ENCODE measurements around the gene STAB2. TPM values are rescaled to one million over a fixed set of nuclear protein-coding genes. Genes with fewer than 3 reads are reported as not detected.

The STAB2 gene
- total RNA-seq, 1 experiment from 2014 or later = not detected

GRCh38 chr12:103548622-103549601 lies 38.2 kb upstream of the STAB2 start:
- Mint-ChIP-seq H3K9me3 (ENCODE audit: unreplicated experiment) (no peaks in the 10 kb centered on the region), H3K36me3 (ENCODE audit: insufficient read depth, unreplicated experiment) (no peaks in the 10 kb centered on the region), H3K27me3 (ENCODE audit: insufficient read depth, unreplicated experiment) (no peaks in the 10 kb centered on the region), H3K27ac (ENCODE audit: low read depth, unreplicated experiment) (no peak overlapping the region), H3K4me1 (ENCODE audit: insufficient read depth, unreplicated experiment) (no peaks in the 10 kb centered on the region), H3K4me3 (ENCODE audit: unreplicated experiment) (no peak overlapping the region)
- ChIA-PET CTCF (interaction anchor here (0.5 to 10.4 kb wide), 62 partner anchors 9 to 1611 kb away, joined by 3 to 169 read pairs (median 4); partner anchors contain the start of gene C12orf42), POLR2A (no interaction called here)
- intact Hi-C loops (cut with micrococcal nuclease) = loop anchor here (1.0 kb wide), 5 partner anchors 53 to 666 kb away; no protein-coding TSS in a partner anchor
- no TSS peak for BruUV-seq (replicated peaks)
- TF ChIP-seq CTCF (IDR thresholded peaks at IDR 0.05; ENCODE audit: unreplicated experiment) = peak; percentile 93
- DNase-seq (ENCODE audit: unreplicated experiment) = peak; percentile 82

DNA sequence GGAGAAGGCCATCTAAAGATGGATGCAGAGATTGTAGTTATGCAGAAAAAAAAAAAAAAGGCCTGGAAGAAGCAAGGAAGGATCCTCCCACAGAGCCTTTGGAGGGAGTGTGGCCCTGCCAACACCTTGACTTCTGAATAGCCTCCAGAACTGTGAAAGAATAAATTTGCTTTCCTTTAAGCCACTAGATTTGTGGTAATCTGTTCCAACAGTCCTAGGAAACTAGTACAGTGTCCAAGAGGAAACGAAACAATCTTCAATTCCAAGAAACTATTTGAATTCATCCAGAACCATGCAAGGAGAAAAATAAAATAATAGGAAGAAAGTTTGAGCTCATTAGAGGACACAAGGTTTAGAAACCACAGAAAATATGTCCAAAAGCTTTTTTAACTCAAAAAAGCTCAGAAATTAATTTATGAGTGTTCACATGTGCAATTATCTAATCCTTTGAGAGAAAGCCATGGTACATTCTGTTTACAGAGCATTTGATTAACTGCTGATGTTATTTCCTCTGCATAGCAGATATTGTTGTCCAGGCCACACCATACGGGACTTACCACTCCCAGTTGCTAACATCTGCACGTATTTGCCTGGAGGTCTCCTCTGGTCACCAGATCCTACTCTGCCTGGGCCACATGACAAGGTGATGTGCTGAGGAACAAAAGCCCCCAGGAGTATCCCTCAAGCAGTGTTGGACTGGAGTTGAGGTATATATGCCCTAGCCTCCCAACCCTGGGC lies 30.0 kb upstream of the STAB2 start:
- peaks cover 18% of the 10 kb centered on the region for H3K4me1 Mint-ChIP-seq (ENCODE audit: insufficient read depth, unreplicated experiment)
- no peak overlapping the region for H3K27ac Mint-ChIP-seq (ENCODE audit: low read depth, unreplicated experiment)
- DNase-seq (ENCODE audit: unreplicated experiment) = no peak
- no peaks in the 10 kb centered on the region for H3K27me3 Mint-ChIP-seq (ENCODE audit: insufficient read depth, unreplicated experiment)
- ChIA-PET POLR2A (interaction anchor here (0.9 kb wide), 1 partner anchor 140 kb away, joined by 3 read pairs; no protein-coding TSS in a partner anchor), CTCF (interaction anchor here (0.6 to 5.8 kb wide), 4 partner anchors 9 to 609 kb away, joined by 3 to 48 read pairs (median 4); no protein-coding TSS in a partner anchor)
- H3K4me3 Mint-ChIP-seq (ENCODE audit: unreplicated experiment) = no peak overlapping the region
- no TSS peak for BruUV-seq (replicated peaks)
- TF ChIP-seq CTCF (IDR thresholded peaks at IDR 0.05; ENCODE audit: unreplicated experiment) = no peak
- intact Hi-C loops (cut with micrococcal nuclease) = no loop called here
- no peaks in the 10 kb centered on the region for H3K36me3 Mint-ChIP-seq (ENCODE audit: insufficient read depth, unreplicated experiment)
- H3K9me3 Mint-ChIP-seq (ENCODE audit: unreplicated experiment) = peaks cover 8% of the 10 kb centered on the region

DNA sequence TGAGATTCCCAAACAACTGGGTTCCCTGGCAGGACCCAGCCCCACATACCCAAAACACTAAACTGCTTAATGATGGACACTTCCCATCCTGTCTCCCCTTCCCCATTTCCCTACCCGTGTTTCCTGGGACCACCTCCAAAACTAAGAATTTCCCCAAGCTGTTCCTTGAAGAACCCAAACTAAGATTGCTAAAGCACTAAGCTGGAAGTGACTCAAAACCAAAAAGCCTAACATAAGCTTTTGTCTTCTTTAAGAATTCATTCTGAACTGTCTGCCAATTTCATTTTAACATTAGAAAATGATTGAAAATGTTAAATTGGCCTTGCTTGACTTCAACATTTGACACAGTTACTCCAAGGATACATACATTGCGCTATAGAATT lies 29.5 kb upstream of the STAB2 start:
- no peak for TF ChIP-seq CTCF (IDR thresholded peaks at IDR 0.05; ENCODE audit: unreplicated experiment)
- Mint-ChIP-seq H3K4me3 (ENCODE audit: unreplicated experiment) (no peak overlapping the region), H3K27me3 (ENCODE audit: insufficient read depth, unreplicated experiment) (no peaks in the 10 kb centered on the region), H3K4me1 (ENCODE audit: insufficient read depth, unreplicated experiment) (peaks cover 18% of the 10 kb centered on the region), H3K27ac (ENCODE audit: low read depth, unreplicated experiment) (no peak overlapping the region), H3K36me3 (ENCODE audit: insufficient read depth, unreplicated experiment) (no peaks in the 10 kb centered on the region), H3K9me3 (ENCODE audit: unreplicated experiment) (peaks cover 8% of the 10 kb centered on the region)
- BruUV-seq (replicated peaks) = no TSS peak
- ChIA-PET POLR2A (no interaction called here), CTCF (interaction anchor here (0.6 to 5.8 kb wide), 4 partner anchors 9 to 745 kb away, joined by 3 to 48 read pairs (median 4); no protein-coding TSS in a partner anchor)
- no peak for DNase-seq (ENCODE audit: unreplicated experiment)
- intact Hi-C loops (cut with micrococcal nuclease) = no loop called here

- H3K4me3 Mint-ChIP-seq (ENCODE audit: unreplicated experiment) = no peak overlapping the region
- intact Hi-C loops (cut with micrococcal nuclease) = no loop called here
- no peak for DNase-seq (ENCODE audit: unreplicated experiment)
- no peaks in the 10 kb centered on the region for H3K27me3 Mint-ChIP-seq (ENCODE audit: insufficient read depth, unreplicated experiment)
- CTCF ChIA-PET = interaction anchor here (1.1 to 5.8 kb wide), 4 partner anchors 10 to 680 kb away, joined by 3 to 48 read pairs (median 4); no protein-coding TSS in a partner anchor
- no peak for TF ChIP-seq CTCF (IDR thresholded peaks at IDR 0.05; ENCODE audit: unreplicated experiment)
- no peaks in the 10 kb centered on the region for H3K36me3 Mint-ChIP-seq (ENCODE audit: insufficient read depth, unreplicated experiment)
- POLR2A ChIA-PET = no interaction called here
- BruUV-seq (replicated peaks) = no TSS peak
- H3K27ac Mint-ChIP-seq (ENCODE audit: low read depth, unreplicated experiment) = no peak overlapping the region
- peaks cover 8% of the 10 kb centered on the region for H3K9me3 Mint-ChIP-seq (ENCODE audit: unreplicated experiment)
- H3K4me1 Mint-ChIP-seq (ENCODE audit: insufficient read depth, unreplicated experiment) = peaks cover 18% of the 10 kb centered on the region
These were observed 28.2 kb upstream of the STAB2 start for GRCh38 chr12:103558879-103559278.
